HEK293 (cell line): ENCODE measurements around the gene GUCY1A2.

ENCODE experiments used
- CTCF ChIA-PET: fragments of 350-600 bp; formaldehyde crosslinking; extraction: SDS; loops from one replicate; lab custom pipeline; 2021; ENCODE audit warnings: antibody characterized with exemption; lab: Yijun Ruan, JAX
- POLR2A ChIA-PET: fragments of 300-600 bp; formaldehyde crosslinking; extraction: SDS; loops from one replicate; lab custom pipeline; 2020; ENCODE audit warnings: antibody characterized with exemption, inconsistent platforms; lab: Yijun Ruan, JAX
- H3K27ac ChIP-seq: fragments of 200-500 bp; sonication (Bioruptor generic); 2 replicates; pipeline ENCODE4 v1.5.1; 2014; ENCODE audit warnings: low read depth, low read length, control low read depth, inconsistent platforms; ENCODE audit errors: extremely low read depth
- H3K36me3 ChIP-seq, 2 experiments: fragments of 200-500 bp in 1 of 2; sonication (Bioruptor generic) in 1 of 2; 1 replicate in 1 of 2; 2 replicates in 1 of 2; pipeline ENCODE4 v1.5.1; 2014 to 2017; ENCODE audit warnings: inconsistent platforms in 2 of 2, low read length in 2 of 2; ENCODE audit not compliant: control insufficient read depth in 2 of 2, insufficient read depth in 1 of 2
- H3K4me1 ChIP-seq: fragments of 200-500 bp; sonication (Bioruptor generic); 2 replicates; pipeline ENCODE4 v1.5.1; 2014; ENCODE audit warnings: mild to moderate bottlenecking, low read length, inconsistent platforms; ENCODE audit not compliant: control insufficient read depth, insufficient read depth
- H3K4me3 ChIP-seq: 2 replicates; pipeline ENCODE4 v1.5.1; 2011; ENCODE audit warnings: low read depth, mild to moderate bottlenecking, control low read depth, low read length, moderate library complexity
- H3K9me3 ChIP-seq: fragments of 200-500 bp; sonication (Bioruptor generic); 2 replicates; pipeline ENCODE4 v1.5.1; 2014; ENCODE audit warnings: low read depth, low read length, inconsistent platforms; ENCODE audit not compliant: control insufficient read depth, insufficient read depth
- GLIS1 ChIP-seq: fragments of 450-650 bp; formaldehyde crosslinking; IDR thresholded peaks from 2 replicates; pipeline ENCODE4 v1.5.1; 2016; ENCODE audit warnings: missing biosample characterization, missing genetic modification characterization
- HOXC10 ChIP-seq: sonication (generic); formaldehyde crosslinking; IDR thresholded peaks from 2 replicates; pipeline ENCODE4 v1.8.1; 2023; ENCODE audit warnings: mild to moderate bottlenecking, missing genetic modification reagents
- IKZF3 ChIP-seq: fragments of 450-650 bp; IDR thresholded peaks from 2 replicates; pipeline ENCODE4 v1.5.0; 2018; ENCODE audit warnings: missing biosample characterization, mild to moderate bottlenecking, missing genetic modification characterization, moderate library complexity
- KLF16 ChIP-seq: fragments of 450-650 bp; formaldehyde crosslinking; IDR thresholded peaks from 2 replicates; pipeline ENCODE4 v1.5.1; 2017; ENCODE audit warnings: missing biosample characterization, missing genetic modification characterization
- TRIM28 ChIP-seq: IDR thresholded peaks from 2 replicates; pipeline ENCODE4 v1.6.1; 2011; ENCODE audit warnings: low read length, control low read depth, borderline replicate concordance
- ZBTB1 ChIP-seq: fragments of 450-650 bp; formaldehyde crosslinking; IDR thresholded peaks from 2 replicates; pipeline ENCODE4 v1.5.1; 2016; ENCODE audit warnings: missing biosample characterization, missing genetic modification characterization
- ZBTB10 ChIP-seq: fragments of 450-650 bp; formaldehyde crosslinking; IDR thresholded peaks from 2 replicates; pipeline ENCODE4 v1.5.1; 2016; ENCODE audit warnings: missing biosample characterization, missing genetic modification characterization
- ZBTB49 ChIP-seq: fragments of 450-650 bp; formaldehyde crosslinking; IDR thresholded peaks from 2 replicates; pipeline ENCODE4 v1.5.1; 2016; ENCODE audit warnings: missing biosample characterization, missing genetic modification characterization, low read depth
- ZBTB6 ChIP-seq: fragments of 450-650 bp; formaldehyde crosslinking; IDR thresholded peaks from 2 replicates; pipeline ENCODE4 v1.5.1; 2017; ENCODE audit warnings: missing biosample characterization, missing genetic modification characterization
- ZBTB8A ChIP-seq: fragments of 450-650 bp; formaldehyde crosslinking; IDR thresholded peaks from 2 replicates; pipeline ENCODE4 v1.5.1; 2016; ENCODE audit warnings: missing biosample characterization, missing genetic modification characterization
- ZFP41 ChIP-seq: fragments of 450-650 bp; formaldehyde crosslinking; IDR thresholded peaks from 2 replicates; pipeline ENCODE4 v1.5.1; 2016; ENCODE audit warnings: missing biosample characterization, missing genetic modification characterization, borderline replicate concordance
- ZNF221 ChIP-seq: fragments of 450-650 bp; formaldehyde crosslinking; IDR thresholded peaks from 2 replicates; pipeline ENCODE4 v1.5.1; 2017; ENCODE audit warnings: missing biosample characterization, missing genetic modification characterization, borderline replicate concordance
- ZNF223 ChIP-seq: fragments of 450-650 bp; formaldehyde crosslinking; IDR thresholded peaks from 2 replicates; pipeline ENCODE4 v1.5.1; 2016; ENCODE audit warnings: missing biosample characterization, missing genetic modification characterization
- ZNF266 ChIP-seq: fragments of 450-650 bp; formaldehyde crosslinking; IDR thresholded peaks from 2 replicates; pipeline ENCODE4 v1.5.1; 2016; ENCODE audit warnings: missing biosample characterization, missing genetic modification characterization, low read depth
- ZNF354C ChIP-seq: fragments of 450-650 bp; formaldehyde crosslinking; IDR thresholded peaks from 2 replicates; pipeline ENCODE4 v1.5.1; 2016; ENCODE audit warnings: missing biosample characterization, missing genetic modification characterization, low read depth, borderline replicate concordance
- ZNF501 ChIP-seq: fragments of 450-650 bp; formaldehyde crosslinking; IDR thresholded peaks from 2 replicates; pipeline ENCODE4 v1.5.1; 2016; ENCODE audit warnings: missing biosample characterization, missing genetic modification characterization
- ZNF629 ChIP-seq: fragments of 450-650 bp; formaldehyde crosslinking; IDR thresholded peaks from 2 replicates; pipeline ENCODE4 v1.5.1; 2017; ENCODE audit warnings: missing biosample characterization, missing genetic modification characterization
- ZNF843 ChIP-seq: fragments of 450-650 bp; formaldehyde crosslinking; IDR thresholded peaks from 2 replicates; pipeline ENCODE4 v1.5.1; 2016; ENCODE audit warnings: missing biosample characterization, missing genetic modification characterization
- ZSCAN23 ChIP-seq: fragments of 450-650 bp; formaldehyde crosslinking; IDR thresholded peaks from 2 replicates; pipeline ENCODE4 v1.5.1; 2016; ENCODE audit warnings: missing biosample characterization, missing genetic modification characterization
- ZSCAN30 ChIP-seq: fragments of 450-650 bp; IDR thresholded peaks from 2 replicates; pipeline ENCODE4 v1.5.1; 2018; ENCODE audit warnings: missing biosample characterization, mild to moderate bottlenecking, missing genetic modification characterization, moderate library complexity

Gene GUCY1A2

GRCh38 chr11:106627694-106628093 lies 390.6 kb downstream of the GUCY1A2 start:
- TF ChIP-seq TRIM28: peak; percentile 19; the same call in 1 of the 2 replicates
- TF ChIP-seq ZBTB10 (tag by site-specific recombination): no peak
- TF ChIP-seq, all 188 proteins: peak for 1
- no peak overlapping the region for H3K27ac ChIP-seq
- ChIA-PET POLR2A (no interaction called here), CTCF (interaction anchor here (0.7 kb wide), 1 partner anchor 1399 kb away, joined by 3 read pairs; no protein-coding TSS in a partner anchor)
- no peaks in the 10 kb centered on the region for H3K4me1 ChIP-seq
- H3K36me3 ChIP-seq: no peaks in the 10 kb centered on the region
- no peak overlapping the region for H3K4me3 ChIP-seq
- no peaks in the 10 kb centered on the region for H3K9me3 ChIP-seq

GRCh38 chr11:106625566-106625965 lies 392.7 kb downstream of the GUCY1A2 start:
- Histone ChIP-seq H3K4me3 (no peak overlapping the region), H3K4me1 (no peaks in the 10 kb centered on the region), H3K27ac (no peak overlapping the region), H3K36me3 (no peaks in the 10 kb centered on the region)
- POLR2A ChIA-PET: no interaction called here
- TF ChIP-seq ZNF501 (tag by site-specific recombination) (no peak), HOXC10 (CRISPR knock-in tag) (no peak), ZSCAN23 (tag by site-specific recombination) (no peak), GLIS1 (no peak), KLF16 (no peak), ZNF221 (tag by site-specific recombination) (no peak), ZNF266 (tag by site-specific recombination) (no peak), ZFP41 (tag by site-specific recombination) (no peak), ZBTB8A (no peak), ZNF843 (tag by site-specific recombination) (no peak), ZNF629 (tag by site-specific recombination) (no peak), IKZF3 (tag by site-specific recombination) (no peak), ZBTB6 (no peak), ZNF354C (tag by site-specific recombination) (no peak), ZBTB49 (tag by site-specific recombination) (no peak), ZSCAN30 (tag by site-specific recombination) (no peak), ZBTB1 (tag by site-specific recombination) (no peak), ZNF223 (no peak)
- TF ChIP-seq, all 188 proteins: peak for 0
- no peaks in the 10 kb centered on the region for H3K9me3 ChIP-seq
- CTCF ChIA-PET: interaction anchor here (0.7 to 1.1 kb wide), 2 partner anchors 378 to 412 kb away, joined by 3 read pairs; no protein-coding TSS in a partner anchor
